NB4 (cell line): ENCODE measurements around the gene VPS26C.

Experiments
- DNase-seq: peaks from one replicate; pipeline ENCODE4 v3.0.0; 2010; ENCODE audit warnings: low read depth
- H3K4me3 ChIP-seq: one replicate; pipeline ENCODE4 v1.5.1; 2011; ENCODE audit warnings: mild to moderate bottlenecking, low read depth, low read length, moderate library complexity
- MYC ChIP-seq: IDR thresholded peaks from 2 replicates; pipeline ENCODE4 v1.6.1; 2011; ENCODE audit warnings: low read depth, low read length
- POLR2A ChIP-seq: IDR thresholded peaks from 2 replicates; pipeline ENCODE4 v1.6.1; 2011; ENCODE audit warnings: mild to moderate bottlenecking; ENCODE audit not compliant: insufficient read length; ENCODE audit errors: extremely low read depth
- TF ChIP-seq, protein P1 (sequence below): IDR thresholded peaks from 2 replicates; pipeline ENCODE4 v1.6.1; 2011; ENCODE audit warnings: low read depth, low read length
- TF ChIP-seq, protein P2 (sequence below): IDR thresholded peaks from one replicate; pipeline ENCODE4 v1.5.1; 2012; ENCODE audit warnings: low read depth, low read length

Gene VPS26C

DNA sequence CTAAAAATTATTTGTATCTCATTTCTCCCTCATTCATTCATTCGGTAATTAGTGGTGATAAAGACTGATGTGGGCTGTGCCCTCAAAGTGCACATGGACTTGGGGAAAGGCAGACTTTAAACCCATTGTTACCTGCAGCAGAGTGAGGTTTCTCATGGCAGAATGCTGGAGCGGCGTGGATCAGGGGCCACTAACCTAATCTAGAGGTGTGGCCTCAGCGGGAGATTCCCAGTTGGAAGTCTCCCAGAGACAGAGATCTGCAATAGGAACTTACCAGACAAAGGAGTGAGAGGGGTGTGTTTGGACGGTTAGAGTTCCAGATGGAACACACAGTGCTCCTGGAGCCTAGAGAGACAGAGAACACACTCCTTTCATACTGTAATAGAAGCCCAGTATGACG lies 73.5 kb downstream of the VPS26C start:
- TF ChIP-seq MYC (no peak), POLR2A (no peak)
- TF ChIP-seq, protein P1, sequence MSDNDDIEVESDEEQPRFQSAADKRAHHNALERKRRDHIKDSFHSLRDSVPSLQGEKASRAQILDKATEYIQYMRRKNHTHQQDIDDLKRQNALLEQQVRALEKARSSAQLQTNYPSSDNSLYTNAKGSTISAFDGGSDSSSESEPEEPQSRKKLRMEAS = no peak
- TF ChIP-seq, protein P2, sequence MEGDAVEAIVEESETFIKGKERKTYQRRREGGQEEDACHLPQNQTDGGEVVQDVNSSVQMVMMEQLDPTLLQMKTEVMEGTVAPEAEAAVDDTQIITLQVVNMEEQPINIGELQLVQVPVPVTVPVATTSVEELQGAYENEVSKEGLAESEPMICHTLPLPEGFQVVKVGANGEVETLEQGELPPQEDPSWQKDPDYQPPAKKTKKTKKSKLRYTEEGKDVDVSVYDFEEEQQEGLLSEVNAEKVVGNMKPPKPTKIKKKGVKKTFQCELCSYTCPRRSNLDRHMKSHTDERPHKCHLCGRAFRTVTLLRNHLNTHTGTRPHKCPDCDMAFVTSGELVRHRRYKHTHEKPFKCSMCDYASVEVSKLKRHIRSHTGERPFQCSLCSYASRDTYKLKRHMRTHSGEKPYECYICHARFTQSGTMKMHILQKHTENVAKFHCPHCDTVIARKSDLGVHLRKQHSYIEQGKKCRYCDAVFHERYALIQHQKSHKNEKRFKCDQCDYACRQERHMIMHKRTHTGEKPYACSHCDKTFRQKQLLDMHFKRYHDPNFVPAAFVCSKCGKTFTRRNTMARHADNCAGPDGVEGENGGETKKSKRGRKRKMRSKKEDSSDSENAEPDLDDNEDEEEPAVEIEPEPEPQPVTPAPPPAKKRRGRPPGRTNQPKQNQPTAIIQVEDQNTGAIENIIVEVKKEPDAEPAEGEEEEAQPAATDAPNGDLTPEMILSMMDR = no peak
- DNase-seq = no peak
- no peak overlapping the region for H3K4me3 ChIP-seq

DNA sequence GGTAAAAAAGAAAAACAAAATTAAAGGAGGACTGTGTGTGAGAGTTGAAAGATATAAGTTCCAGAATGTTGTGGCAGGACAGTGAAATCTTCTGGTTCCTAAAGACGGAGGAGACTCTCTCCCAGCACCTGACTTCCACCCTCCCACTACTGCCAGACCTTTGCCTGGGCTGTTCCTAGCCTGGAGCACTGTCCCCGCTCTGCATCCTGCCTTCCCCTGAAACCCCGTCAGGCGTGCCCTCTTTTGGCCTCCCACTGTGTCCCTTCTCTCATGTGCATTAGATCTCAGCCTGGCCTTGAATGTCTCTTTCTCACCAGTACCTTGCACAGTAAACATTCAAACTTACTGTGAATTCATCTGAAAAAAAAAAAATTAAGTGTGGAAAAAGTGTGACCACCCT lies 74.1 kb downstream of the VPS26C start:
- TF ChIP-seq, protein P1 = no peak
- TF ChIP-seq, protein P2 = no peak
- TF ChIP-seq POLR2A = no peak
- TF ChIP-seq MYC = no peak
- DNase-seq = no peak
- no peak overlapping the region for H3K4me3 ChIP-seq

DNA sequence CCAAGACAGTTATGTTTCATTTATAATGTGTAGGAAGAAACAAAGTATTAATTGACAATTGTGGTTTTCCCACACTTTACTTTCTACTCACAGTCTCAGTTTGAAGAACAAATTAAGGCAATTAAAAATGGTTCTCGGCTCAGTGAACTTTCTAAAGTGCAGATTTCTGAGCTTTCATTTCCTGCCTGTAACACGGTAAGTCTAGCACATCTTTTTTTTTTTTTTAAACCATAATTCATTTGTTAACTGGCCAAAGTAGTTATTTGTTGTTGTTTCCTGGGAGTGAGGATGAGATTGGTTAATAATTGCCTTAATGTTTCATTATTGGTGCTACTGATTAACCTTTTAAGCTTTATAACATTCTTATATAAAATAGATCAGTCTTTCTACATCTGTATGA lies 75.1 kb downstream of the VPS26C start:
- TF ChIP-seq, protein P2 = no peak
- no peak for TF ChIP-seq POLR2A
- TF ChIP-seq, protein P1 = no peak
- no peak for TF ChIP-seq MYC
- H3K4me3 ChIP-seq = no peak overlapping the region
- no peak for DNase-seq

DNA sequence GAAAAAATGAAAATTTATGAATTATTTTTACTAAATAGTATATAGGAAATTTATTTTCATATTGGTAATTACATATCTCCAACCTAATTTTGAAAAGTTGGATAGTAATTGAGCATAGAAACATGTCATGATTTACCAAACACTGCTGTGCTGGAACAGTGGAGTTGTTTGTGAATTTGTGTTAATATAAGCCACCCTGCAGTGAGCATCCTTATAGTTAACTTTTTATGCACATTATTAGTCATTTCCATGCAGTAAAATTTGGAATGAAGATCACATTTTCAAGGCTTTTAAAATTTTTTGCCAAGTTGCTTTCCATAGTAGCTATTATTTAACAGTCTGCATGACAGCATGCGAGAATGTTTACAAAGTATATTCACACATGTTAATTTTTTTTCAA lies 78.3 kb downstream of the VPS26C start:
- H3K4me3 ChIP-seq = no peak overlapping the region
- DNase-seq = no peak
- TF ChIP-seq MYC (no peak), POLR2A (no peak)
- TF ChIP-seq, protein P1 = no peak
- TF ChIP-seq, protein P2 = no peak

DNA sequence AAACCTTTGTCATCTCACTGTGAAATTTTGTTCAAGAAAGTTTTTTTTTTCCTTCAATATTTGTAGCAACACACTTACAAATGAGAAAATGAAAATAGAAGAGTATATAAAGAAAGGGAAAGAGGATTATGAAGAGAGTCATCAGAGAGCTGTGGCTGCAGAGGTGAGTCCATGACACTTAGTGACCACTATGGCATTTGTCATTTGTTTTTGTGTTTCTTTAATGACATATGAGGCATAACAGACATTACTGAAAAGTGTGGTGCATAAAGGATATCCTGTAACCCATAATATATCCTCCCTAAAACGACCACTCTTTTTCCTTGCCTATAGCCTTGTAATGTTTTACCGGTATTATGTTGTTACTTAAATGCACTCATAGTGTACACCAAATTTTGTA lies 80.2 kb downstream of the VPS26C start:
- H3K4me3 ChIP-seq = no peak overlapping the region
- TF ChIP-seq, protein P1 = no peak
- TF ChIP-seq, protein P2 = no peak
- TF ChIP-seq MYC (no peak), POLR2A (no peak)
- DNase-seq = no peak
